CD4-positive, alpha-beta T cell treated with Interleukin-17A for 1 hour (primary cell): Measurements from ENCODE around the gene RBM8A.

Experiments used
- DNase-seq: peaks from one replicate; pipeline ENCODE4 v3.0.0-alpha.2; 2020

RBM8A gene

GRCh38 chr1:145871994-145872924 lies 55.0 kb downstream of the RBM8A start:
- DNase-seq: peak; percentile 29
